Hepatocyte (in vitro differentiated cells): ENCODE data around the gene SEMA6C. TPM values are rescaled to one million over a fixed set of nuclear protein-coding genes. Genes with fewer than 3 reads are reported as not detected.

Experiments
- DNase-seq: peaks from one replicate; pipeline ENCODE4 v3.0.0-alpha.2; 2016; ENCODE audit warnings: low spot score
- H2AFZ ChIP-seq: fragments of 200-600 bp; sonication (generic); 2 replicates; pipeline ENCODE4 v1.6.0; 2016; ENCODE audit warnings: antibody characterized with exemption, mild to moderate bottlenecking
- H3K27ac ChIP-seq: fragments of 200-600 bp; sonication (generic); 2 replicates; pipeline ENCODE4 v1.5.1; 2016; ENCODE audit warnings: mild to moderate bottlenecking
- H3K27me3 ChIP-seq: fragments of 200-600 bp; sonication (generic); 2 replicates; pipeline ENCODE4 v1.6.1; 2016
- H3K36me3 ChIP-seq: fragments of 200-600 bp; sonication (generic); replicated peaks from 2 replicates; pipeline ENCODE4 v1.5.1; 2016; ENCODE audit warnings: low read depth; ENCODE audit not compliant: insufficient read depth
- H3K4me1 ChIP-seq: fragments of 200-600 bp; sonication (generic); 2 replicates; pipeline ENCODE4 v1.5.1; 2016; ENCODE audit warnings: mild to moderate bottlenecking, moderate library complexity; ENCODE audit not compliant: insufficient read depth
- H3K4me2 ChIP-seq: fragments of 200-600 bp; sonication (generic); 2 replicates; pipeline ENCODE4 v1.6.0; 2016
- H3K4me3 ChIP-seq: fragments of 200-600 bp; sonication (generic); 2 replicates; pipeline ENCODE4 v1.5.1; 2016; ENCODE audit warnings: mild to moderate bottlenecking
- H3K79me2 ChIP-seq: fragments of 200-600 bp; sonication (generic); 2 replicates; pipeline ENCODE4 v1.6.0; 2017; ENCODE audit warnings: mild to moderate bottlenecking
- H3K9me2 ChIP-seq: fragments of 200-600 bp; sonication (generic); replicated peaks from 2 replicates; pipeline ENCODE4 v1.6.0; 2017; ENCODE audit warnings: mild to moderate bottlenecking; ENCODE audit not compliant: insufficient read depth
- H3K9me3 ChIP-seq: fragments of 200-600 bp; sonication (generic); 2 replicates; pipeline ENCODE4 v1.5.1; 2016; ENCODE audit warnings: low read depth, mild to moderate bottlenecking
- H4K20me1 ChIP-seq: fragments of 200-600 bp; sonication (generic); 2 replicates; pipeline ENCODE4 v1.6.0; 2016; ENCODE audit warnings: mild to moderate bottlenecking; ENCODE audit not compliant: insufficient read depth, poor library complexity, severe bottlenecking
- CTCF ChIP-seq: fragments of 200-600 bp; sonication (generic); IDR thresholded peaks from 2 replicates; pipeline ENCODE4 v1.5.1; 2016; ENCODE audit warnings: antibody characterized with exemption, mild to moderate bottlenecking; ENCODE audit not compliant: poor library complexity
- EZH2 ChIP-seq: fragments of 200-600 bp; sonication (generic); IDR thresholded peaks from 2 replicates; pipeline ENCODE4 v1.6.1; 2016; ENCODE audit warnings: antibody characterized with exemption, mild to moderate bottlenecking, borderline replicate concordance
- EZH2phosphoT487 ChIP-seq: fragments of 200-600 bp; sonication (generic); IDR thresholded peaks from one replicate; pipeline ENCODE4 v1.6.1; 2018; ENCODE audit warnings: antibody characterized with exemption, mild to moderate bottlenecking, low read depth, moderate library complexity; ENCODE audit not compliant: unreplicated experiment, severe bottlenecking
- WGBS: methylation state at CpG from one replicate; pipeline ENCODE4 v1.1.6; 2016; ENCODE audit warnings: low lambda C conversion rate; ENCODE audit errors: missing lambda C conversion rate; 5-methylcytosine and 5-hydroxymethylcytosine counted together
- polyA plus RNA-seq: library from polyadenylated mRNA; unstranded; fragments of >200 nt; fragmentation: Nextera tagmentation; extraction: Ambion mirVana; gene quantifications from 2 replicates; pipeline ENCODE4 v1.2.1, GENCODE V29; 2016
- total RNA-seq: library from RNA; depleted of rRNA; stranded (reverse); fragments of >200 nt; gene quantifications from 2 replicates; pipeline ENCODE4 v1.2.3, GENCODE V29; 2014

The SEMA6C gene
- total and polyA plus RNA-seq, 2 experiments from 2014 or later = 25.1 to 41.6 TPM

DNA sequence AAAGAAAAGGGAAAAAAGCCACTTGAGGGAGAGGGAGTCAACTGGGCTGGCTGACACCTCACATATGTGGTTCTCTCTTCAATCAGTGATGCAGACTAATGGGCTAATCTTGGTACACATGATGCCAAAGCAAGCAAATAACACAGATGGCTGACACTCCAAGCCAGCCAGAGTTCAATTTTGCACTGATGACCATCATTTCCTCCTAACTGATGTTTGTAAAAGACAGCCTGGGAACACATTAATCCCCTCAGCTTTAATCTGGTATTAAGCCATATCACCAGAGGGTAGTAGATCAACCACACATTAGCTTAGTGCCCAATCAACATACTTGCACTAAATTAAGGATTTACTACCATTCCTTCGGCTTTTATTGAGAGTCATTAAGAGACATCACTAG, 40.8 kb upstream of the SEMA6C start:
- H3K4me1 ChIP-seq = peaks cover 11% of the 10 kb centered on the region
- no peak overlapping the region for H3K4me2 ChIP-seq
- H3K79me2 ChIP-seq = peaks cover 33% of the 10 kb centered on the region
- peaks cover 3% of the 10 kb centered on the region for H4K20me1 ChIP-seq
- H3K9me2 ChIP-seq = no peaks in the 10 kb centered on the region
- TF ChIP-seq EZH2phosphoT487 = no peak
- TF ChIP-seq CTCF = no peak
- TF ChIP-seq EZH2 = no peak
- H3K36me3 ChIP-seq = no peaks in the 10 kb centered on the region
- no peak overlapping the region for H3K4me3 ChIP-seq
- 69% methylated on average over 1 of the region's 1 CpG for WGBS
- no peak for DNase-seq
- no peak overlapping the region for H2AFZ ChIP-seq
- H3K9me3 ChIP-seq = no peaks in the 10 kb centered on the region
- H3K27me3 ChIP-seq = no peaks in the 10 kb centered on the region
- H3K27ac ChIP-seq = no peak overlapping the region

DNA sequence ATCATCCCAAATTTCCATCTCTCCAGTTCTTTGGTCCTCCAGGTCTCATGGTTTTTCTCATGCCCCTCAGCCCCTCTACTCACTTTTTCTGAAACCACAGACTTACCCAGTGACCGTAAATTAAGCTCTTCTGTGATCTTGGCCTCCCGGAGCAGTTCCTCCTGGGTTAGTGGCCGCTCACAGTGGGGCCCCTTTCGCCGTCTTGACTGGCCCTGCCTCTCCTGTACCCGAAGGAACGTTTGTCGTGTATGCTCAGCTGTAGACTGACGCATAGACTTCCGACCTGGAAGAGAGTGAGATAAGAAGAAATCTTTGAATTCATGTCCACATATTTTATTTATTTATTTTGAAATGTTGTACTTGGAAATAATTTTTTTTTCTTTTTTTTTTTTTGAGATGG, 37.8 kb upstream of the SEMA6C start:
- Histone ChIP-seq H3K27me3 (no peaks in the 10 kb centered on the region), H3K36me3 (no peaks in the 10 kb centered on the region), H3K9me2 (no peaks in the 10 kb centered on the region), H3K9me3 (no peaks in the 10 kb centered on the region), H3K27ac (no peak overlapping the region), H4K20me1 (peaks cover 3% of the 10 kb centered on the region), H3K4me3 (no peak overlapping the region), H3K4me2 (no peak overlapping the region), H2AFZ (no peak overlapping the region), H3K79me2 (peaks cover 30% of the 10 kb centered on the region), H3K4me1 (peaks cover 11% of the 10 kb centered on the region)
- 99% methylated on average over 10 of the region's 10 CpGs for WGBS
- DNase-seq = no peak
- TF ChIP-seq EZH2 (no peak), CTCF (no peak)

DNA sequence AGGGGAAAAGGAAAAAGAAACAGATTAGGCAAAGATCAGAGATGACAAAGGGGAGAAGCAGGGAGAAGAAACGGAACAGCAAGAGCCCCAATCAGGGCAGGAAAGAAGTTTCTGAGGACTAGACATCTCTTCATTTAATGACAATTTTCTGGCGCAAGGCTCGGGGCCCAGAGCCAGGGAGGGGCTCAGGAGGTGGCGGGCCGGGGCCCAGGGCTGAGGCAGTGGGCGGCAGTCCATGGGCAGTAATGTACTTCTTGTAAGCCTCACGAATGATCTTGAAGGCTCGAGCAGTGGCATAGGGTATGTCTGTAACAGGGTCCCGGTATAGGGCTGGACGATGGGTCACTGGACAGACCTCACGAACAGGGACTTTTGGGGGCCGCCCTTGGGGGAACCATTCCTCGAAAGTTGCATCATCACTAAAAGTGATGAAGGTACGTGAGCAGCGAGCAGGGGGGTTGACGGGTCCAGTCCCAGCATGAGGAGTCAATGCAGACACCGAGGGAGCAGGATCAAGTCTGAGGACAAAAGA, 30.1 kb upstream of the SEMA6C start:
- no peaks in the 10 kb centered on the region for H3K36me3 ChIP-seq

More for the DNA sequence above, 30.1 kb upstream of the SEMA6C start:
- H3K27me3 ChIP-seq = no peaks in the 10 kb centered on the region
- no peak for DNase-seq
- 95% methylated on average over 16 of the region's 17 CpGs for WGBS
- no peaks in the 10 kb centered on the region for H3K4me1 ChIP-seq
- H3K4me3 ChIP-seq = no peak overlapping the region
- H3K9me2 ChIP-seq = no peaks in the 10 kb centered on the region
- no peak overlapping the region for H3K4me2 ChIP-seq
- no peaks in the 10 kb centered on the region for H3K79me2 ChIP-seq
- no peaks in the 10 kb centered on the region for H4K20me1 ChIP-seq
- no peaks in the 10 kb centered on the region for H3K9me3 ChIP-seq
- no peak overlapping the region for H3K27ac ChIP-seq
- TF ChIP-seq CTCF (no peak), EZH2 (no peak), EZH2phosphoT487 (no peak)
- H2AFZ ChIP-seq = no peak overlapping the region
